NT2/D1 (cell line): Measurements from ENCODE around the gene CYB561.

Experiments
- DNase-seq: peaks from one replicate; pipeline ENCODE4 v3.0.0-alpha.2; 2011; ENCODE audit warnings: low read depth, low spot score
- H3K27me3 ChIP-seq: 2 replicates; pipeline ENCODE4 v1.6.0; 2011; ENCODE audit warnings: mild to moderate bottlenecking; ENCODE audit not compliant: insufficient read length, insufficient read depth
- H3K36me3 ChIP-seq: 2 replicates; pipeline ENCODE4 v1.6.1; 2011; ENCODE audit warnings: mild to moderate bottlenecking, low read length, mixed read lengths; ENCODE audit not compliant: insufficient read depth, insufficient read length
- H3K4me1 ChIP-seq: 2 replicates; pipeline ENCODE4 v1.5.1; 2011; ENCODE audit not compliant: insufficient read depth, insufficient read length
- H3K4me3 ChIP-seq: 2 replicates; pipeline ENCODE4 v1.5.1; 2011; ENCODE audit warnings: low read depth; ENCODE audit not compliant: insufficient read length
- H3K9ac ChIP-seq: 2 replicates; pipeline ENCODE4 v1.6.0; 2011; ENCODE audit warnings: low read depth; ENCODE audit not compliant: insufficient read length
- H3K9me3 ChIP-seq: 2 replicates; pipeline ENCODE4 v1.5.1; 2011; ENCODE audit warnings: mild to moderate bottlenecking, low read length; ENCODE audit not compliant: insufficient read depth
- SUZ12 ChIP-seq: IDR thresholded peaks from 2 replicates; pipeline ENCODE4 v1.6.1; 2011; ENCODE audit not compliant: insufficient read length, insufficient read depth; ENCODE audit errors: extremely low read depth
- YY1 ChIP-seq: IDR thresholded peaks from 2 replicates; pipeline ENCODE4 v1.6.1; 2011; ENCODE audit not compliant: insufficient read length, insufficient read depth
- ZNF274 ChIP-seq: IDR thresholded peaks from 2 replicates; pipeline ENCODE4 v1.6.1; 2011; ENCODE audit warnings: mild to moderate bottlenecking, low read depth, low read length

Gene CYB561

GRCh38 chr17:63431939-63432804 is 13.9 kb downstream of the CYB561 start:
- H3K9ac ChIP-seq: no peak overlapping the region
- DNase-seq: no peak
- peaks cover 42% of the 10 kb centered on the region for H3K36me3 ChIP-seq
- H3K4me1 ChIP-seq: peaks cover 13% of the 10 kb centered on the region
- no peaks in the 10 kb centered on the region for H3K9me3 ChIP-seq
- H3K4me3 ChIP-seq: no peak overlapping the region
- TF ChIP-seq SUZ12 (no peak), YY1 (no peak), ZNF274 (no peak)
- H3K27me3 ChIP-seq: no peaks in the 10 kb centered on the region

- H3K9ac ChIP-seq: no peak overlapping the region
- H3K4me1 ChIP-seq: peaks cover 12% of the 10 kb centered on the region
- H3K27me3 ChIP-seq: no peaks in the 10 kb centered on the region
- no peaks in the 10 kb centered on the region for H3K9me3 ChIP-seq
- peaks cover 36% of the 10 kb centered on the region for H3K36me3 ChIP-seq
- H3K4me3 ChIP-seq: no peak overlapping the region
- no peak for DNase-seq
- TF ChIP-seq ZNF274 (no peak), YY1 (no peak), SUZ12 (no peak)
Measured at GRCh38 chr17:63431618-63431938, 14.5 kb downstream of the CYB561 start.

GRCh38 chr17:63430223-63430622 is 15.9 kb downstream of the CYB561 start:
- no peaks in the 10 kb centered on the region for H3K27me3 ChIP-seq
- H3K9ac ChIP-seq: no peak overlapping the region
- no peak for DNase-seq
- TF ChIP-seq ZNF274 (no peak), YY1 (no peak), SUZ12 (no peak)
- no peak overlapping the region for H3K4me3 ChIP-seq
- peaks cover 22% of the 10 kb centered on the region for H3K36me3 ChIP-seq
- H3K9me3 ChIP-seq: no peaks in the 10 kb centered on the region
- peaks cover 15% of the 10 kb centered on the region for H3K4me1 ChIP-seq

- no peak for TF ChIP-seq ZNF274
- TF ChIP-seq SUZ12: no peak
- TF ChIP-seq YY1: no peak
- H3K9me3 ChIP-seq: no peaks in the 10 kb centered on the region
- no peak overlapping the region for H3K4me3 ChIP-seq
Measured at GRCh38 chr17:63429766-63430165, 16.3 kb downstream of the CYB561 start.

GRCh38 chr17:63426917-63427308 is 19.2 kb downstream of the CYB561 start:
- Histone ChIP-seq H3K27me3 (no peaks in the 10 kb centered on the region), H3K9me3 (no peaks in the 10 kb centered on the region), H3K36me3 (peaks cover 3% of the 10 kb centered on the region), H3K9ac (no peak overlapping the region), H3K4me1 (peaks cover 11% of the 10 kb centered on the region), H3K4me3 (no peak overlapping the region)
- DNase-seq: no peak
- TF ChIP-seq SUZ12: no peak
- TF ChIP-seq YY1: no peak
- TF ChIP-seq ZNF274: no peak

More at GRCh38 chr17:63429766-63430165, 16.3 kb downstream of the CYB561 start:
- no peaks in the 10 kb centered on the region for H3K27me3 ChIP-seq
- H3K4me1 ChIP-seq: peaks cover 15% of the 10 kb centered on the region
- no peak overlapping the region for H3K9ac ChIP-seq
- H3K36me3 ChIP-seq: peaks cover 18% of the 10 kb centered on the region
- DNase-seq: no peak

- H3K4me3 ChIP-seq: no peak overlapping the region
- TF ChIP-seq YY1 (no peak), ZNF274 (no peak), SUZ12 (no peak)
- H3K9me3 ChIP-seq: no peaks in the 10 kb centered on the region
- H3K9ac ChIP-seq: no peak overlapping the region
- peaks cover 11% of the 10 kb centered on the region for H3K4me1 ChIP-seq
- H3K27me3 ChIP-seq: no peaks in the 10 kb centered on the region
- DNase-seq: no peak
- peaks cover 5% of the 10 kb centered on the region for H3K36me3 ChIP-seq
Measured at GRCh38 chr17:63426041-63426916, 19.8 kb downstream of the CYB561 start.

GRCh38 chr17:63425483-63425882 is 20.6 kb downstream of the CYB561 start:
- H3K4me3 ChIP-seq: no peak overlapping the region
- H3K4me1 ChIP-seq: peaks cover 11% of the 10 kb centered on the region
- TF ChIP-seq SUZ12 (no peak), ZNF274 (no peak), YY1 (no peak)
- DNase-seq: no peak
- H3K9me3 ChIP-seq: no peaks in the 10 kb centered on the region
- H3K36me3 ChIP-seq: peaks cover 13% of the 10 kb centered on the region
- H3K9ac ChIP-seq: no peak overlapping the region
- no peaks in the 10 kb centered on the region for H3K27me3 ChIP-seq
